ENCODE measurements around the gene CHD9.

The CHD9 gene

GRCh38 chr16:53191413-53191812, 136.6 kb downstream of the CHD9 start:
- DNase-seq (ENCODE audit: low read depth): no peak
- no peak overlapping the region for H3K4me3 ChIP-seq (ENCODE audit: low read depth, low read length)
- TF ChIP-seq CTCF (IDR thresholded peaks at IDR 0.05; ENCODE audit: insufficient read depth, low read depth, low read length, missing control alignments): no peak

- peak; percentile 16 for DNase-seq (ENCODE audit: low read depth)
- TF ChIP-seq CTCF (IDR thresholded peaks at IDR 0.05; ENCODE audit: insufficient read depth, low read depth, low read length, missing control alignments): no peak
- no peak overlapping the region for H3K4me3 ChIP-seq (ENCODE audit: low read depth, low read length)
These were observed 144.1 kb downstream of the CHD9 start for GRCh38 chr16:53198933-53199332.

GRCh38 chr16:53201900-53202299, 147.1 kb downstream of the CHD9 start:
- no peak for TF ChIP-seq CTCF (IDR thresholded peaks at IDR 0.05; ENCODE audit: insufficient read depth, low read depth, low read length, missing control alignments)
- no peak for DNase-seq (ENCODE audit: low read depth)
- no peak overlapping the region for H3K4me3 ChIP-seq (ENCODE audit: low read depth, low read length)

GRCh38 chr16:53202398-53202797, 147.6 kb downstream of the CHD9 start:
- DNase-seq (ENCODE audit: low read depth): no peak
- no peak overlapping the region for H3K4me3 ChIP-seq (ENCODE audit: low read depth, low read length)
- TF ChIP-seq CTCF (IDR thresholded peaks at IDR 0.05; ENCODE audit: insufficient read depth, low read depth, low read length, missing control alignments): no peak

GRCh38 chr16:53207810-53208752, 153.3 kb downstream of the CHD9 start:
- TF ChIP-seq CTCF (IDR thresholded peaks at IDR 0.05; ENCODE audit: insufficient read depth, low read depth, low read length, missing control alignments): peak; percentile 54
- peak; percentile 88 for DNase-seq (ENCODE audit: low read depth)
- H3K4me3 ChIP-seq (ENCODE audit: low read depth, low read length): peak overlapping the region; percentile 89

- no peak for DNase-seq (ENCODE audit: low read depth)
- TF ChIP-seq CTCF (IDR thresholded peaks at IDR 0.05; ENCODE audit: insufficient read depth, low read depth, low read length, missing control alignments): no peak
- H3K4me3 ChIP-seq (ENCODE audit: low read depth, low read length): peak overlapping the region; percentile 89
These were observed 154.6 kb downstream of the CHD9 start for GRCh38 chr16:53209429-53209828.
